Measurements from ENCODE around the gene VPS35.

DNA sequence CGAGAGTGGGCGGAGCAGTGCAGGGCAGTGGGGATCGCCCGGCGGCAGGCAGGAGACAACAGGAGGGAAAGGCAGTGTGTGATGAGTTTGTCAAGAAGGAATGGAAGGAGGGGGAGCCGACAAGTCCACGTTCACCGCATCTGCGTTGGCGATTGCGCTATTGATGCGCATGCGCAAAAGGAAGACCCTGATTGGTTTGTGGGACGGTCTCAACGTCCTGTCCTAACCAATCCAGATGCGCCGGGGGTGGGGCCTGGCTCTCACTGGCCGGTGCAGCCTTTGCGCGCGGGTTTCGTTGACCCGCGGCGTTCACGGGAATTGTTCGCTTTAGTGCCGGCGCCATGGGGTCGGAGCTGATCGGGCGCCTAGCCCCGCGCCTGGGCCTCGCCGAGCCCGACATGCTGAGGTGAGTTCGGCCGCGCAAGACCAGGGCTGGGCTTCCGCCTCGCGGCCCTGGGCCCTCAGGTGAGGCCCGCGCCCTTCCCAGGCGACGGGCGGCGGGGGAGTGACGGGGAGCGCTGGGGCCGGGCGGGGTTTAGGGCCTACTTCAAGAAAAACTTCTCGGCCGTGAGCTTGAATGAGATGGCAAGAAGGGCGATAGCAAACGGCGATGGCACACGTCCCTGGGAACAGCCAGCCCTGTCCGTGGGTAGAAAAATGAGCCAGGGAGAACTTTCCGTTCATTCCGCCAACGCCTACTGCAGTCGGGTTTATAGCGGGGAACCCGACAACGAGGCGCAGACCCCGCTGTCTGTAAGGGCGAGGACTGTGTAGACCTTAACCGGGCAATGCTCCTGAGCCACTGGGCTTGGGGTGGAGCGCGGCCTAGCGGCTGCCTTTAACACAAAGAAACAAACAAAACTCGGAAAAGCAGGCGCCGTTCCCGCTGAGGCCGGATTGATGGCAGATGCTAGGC, 645 bp upstream of the VPS35 start, which contains the start of gene ORC6:
- TF ChIP-seq, protein P1, sequence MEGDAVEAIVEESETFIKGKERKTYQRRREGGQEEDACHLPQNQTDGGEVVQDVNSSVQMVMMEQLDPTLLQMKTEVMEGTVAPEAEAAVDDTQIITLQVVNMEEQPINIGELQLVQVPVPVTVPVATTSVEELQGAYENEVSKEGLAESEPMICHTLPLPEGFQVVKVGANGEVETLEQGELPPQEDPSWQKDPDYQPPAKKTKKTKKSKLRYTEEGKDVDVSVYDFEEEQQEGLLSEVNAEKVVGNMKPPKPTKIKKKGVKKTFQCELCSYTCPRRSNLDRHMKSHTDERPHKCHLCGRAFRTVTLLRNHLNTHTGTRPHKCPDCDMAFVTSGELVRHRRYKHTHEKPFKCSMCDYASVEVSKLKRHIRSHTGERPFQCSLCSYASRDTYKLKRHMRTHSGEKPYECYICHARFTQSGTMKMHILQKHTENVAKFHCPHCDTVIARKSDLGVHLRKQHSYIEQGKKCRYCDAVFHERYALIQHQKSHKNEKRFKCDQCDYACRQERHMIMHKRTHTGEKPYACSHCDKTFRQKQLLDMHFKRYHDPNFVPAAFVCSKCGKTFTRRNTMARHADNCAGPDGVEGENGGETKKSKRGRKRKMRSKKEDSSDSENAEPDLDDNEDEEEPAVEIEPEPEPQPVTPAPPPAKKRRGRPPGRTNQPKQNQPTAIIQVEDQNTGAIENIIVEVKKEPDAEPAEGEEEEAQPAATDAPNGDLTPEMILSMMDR (IDR thresholded peaks at IDR 0.05 in 2 of 3, conservative IDR thresholded peaks at IDR 0.05 in 1 of 3; ENCODE audit: control insufficient read depth in 2 of 3, extremely low read depth in 1 of 3, insufficient read depth in 1 of 3, low read depth in 3 of 3, low read length in 3 of 3) = peak; percentile 50 to 68 (median 54)
- TF ChIP-seq, protein P2, sequence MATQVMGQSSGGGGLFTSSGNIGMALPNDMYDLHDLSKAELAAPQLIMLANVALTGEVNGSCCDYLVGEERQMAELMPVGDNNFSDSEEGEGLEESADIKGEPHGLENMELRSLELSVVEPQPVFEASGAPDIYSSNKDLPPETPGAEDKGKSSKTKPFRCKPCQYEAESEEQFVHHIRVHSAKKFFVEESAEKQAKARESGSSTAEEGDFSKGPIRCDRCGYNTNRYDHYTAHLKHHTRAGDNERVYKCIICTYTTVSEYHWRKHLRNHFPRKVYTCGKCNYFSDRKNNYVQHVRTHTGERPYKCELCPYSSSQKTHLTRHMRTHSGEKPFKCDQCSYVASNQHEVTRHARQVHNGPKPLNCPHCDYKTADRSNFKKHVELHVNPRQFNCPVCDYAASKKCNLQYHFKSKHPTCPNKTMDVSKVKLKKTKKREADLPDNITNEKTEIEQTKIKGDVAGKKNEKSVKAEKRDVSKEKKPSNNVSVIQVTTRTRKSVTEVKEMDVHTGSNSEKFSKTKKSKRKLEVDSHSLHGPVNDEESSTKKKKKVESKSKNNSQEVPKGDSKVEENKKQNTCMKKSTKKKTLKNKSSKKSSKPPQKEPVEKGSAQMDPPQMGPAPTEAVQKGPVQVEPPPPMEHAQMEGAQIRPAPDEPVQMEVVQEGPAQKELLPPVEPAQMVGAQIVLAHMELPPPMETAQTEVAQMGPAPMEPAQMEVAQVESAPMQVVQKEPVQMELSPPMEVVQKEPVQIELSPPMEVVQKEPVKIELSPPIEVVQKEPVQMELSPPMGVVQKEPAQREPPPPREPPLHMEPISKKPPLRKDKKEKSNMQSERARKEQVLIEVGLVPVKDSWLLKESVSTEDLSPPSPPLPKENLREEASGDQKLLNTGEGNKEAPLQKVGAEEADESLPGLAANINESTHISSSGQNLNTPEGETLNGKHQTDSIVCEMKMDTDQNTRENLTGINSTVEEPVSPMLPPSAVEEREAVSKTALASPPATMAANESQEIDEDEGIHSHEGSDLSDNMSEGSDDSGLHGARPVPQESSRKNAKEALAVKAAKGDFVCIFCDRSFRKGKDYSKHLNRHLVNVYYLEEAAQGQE (IDR thresholded peaks at IDR 0.05; ENCODE audit: low read depth, low read length) = no peak
- TF ChIP-seq, protein P3, sequence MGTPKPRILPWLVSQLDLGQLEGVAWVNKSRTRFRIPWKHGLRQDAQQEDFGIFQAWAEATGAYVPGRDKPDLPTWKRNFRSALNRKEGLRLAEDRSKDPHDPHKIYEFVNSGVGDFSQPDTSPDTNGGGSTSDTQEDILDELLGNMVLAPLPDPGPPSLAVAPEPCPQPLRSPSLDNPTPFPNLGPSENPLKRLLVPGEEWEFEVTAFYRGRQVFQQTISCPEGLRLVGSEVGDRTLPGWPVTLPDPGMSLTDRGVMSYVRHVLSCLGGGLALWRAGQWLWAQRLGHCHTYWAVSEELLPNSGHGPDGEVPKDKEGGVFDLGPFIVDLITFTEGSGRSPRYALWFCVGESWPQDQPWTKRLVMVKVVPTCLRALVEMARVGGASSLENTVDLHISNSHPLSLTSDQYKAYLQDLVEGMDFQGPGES (IDR thresholded peaks at IDR 0.05) = peak; percentile 80; the same call in 1 of the 2 replicates
- TF ChIP-seq FOXK2 (IDR thresholded peaks at IDR 0.05) = peak; percentile 42

Data from GM12878 (cell line).